ENCODE measurements around the gene SMOC1. TPM values are rescaled to one million over a fixed set of nuclear protein-coding genes. Genes with fewer than 3 reads are reported as not detected.

Gene SMOC1
- total RNA-seq, 1 donor from 2014 or later, result 3.1 TPM

DNA sequence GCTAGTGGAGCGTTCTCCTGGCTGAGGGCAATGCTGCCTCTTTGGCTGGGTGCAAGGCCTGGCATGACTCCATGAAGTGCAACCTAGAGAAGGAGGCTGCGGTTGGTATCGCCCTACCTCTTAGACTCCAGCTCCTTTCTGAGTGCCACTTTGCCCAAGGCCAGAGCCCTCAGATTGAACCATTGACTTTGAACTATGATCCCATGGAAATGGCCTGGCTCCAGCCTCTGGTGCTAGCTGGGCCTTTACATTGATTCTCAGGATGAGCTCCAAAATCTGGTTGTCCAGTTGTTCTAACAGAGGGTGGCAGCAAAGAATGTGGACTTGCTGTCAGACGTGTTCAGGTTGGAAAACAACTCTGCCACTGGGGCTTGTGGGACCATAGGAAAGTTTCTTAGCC is 16.1 kb upstream of the SMOC1 start:
- DNase-seq (ENCODE audit: low spot score), result no peak

DNA sequence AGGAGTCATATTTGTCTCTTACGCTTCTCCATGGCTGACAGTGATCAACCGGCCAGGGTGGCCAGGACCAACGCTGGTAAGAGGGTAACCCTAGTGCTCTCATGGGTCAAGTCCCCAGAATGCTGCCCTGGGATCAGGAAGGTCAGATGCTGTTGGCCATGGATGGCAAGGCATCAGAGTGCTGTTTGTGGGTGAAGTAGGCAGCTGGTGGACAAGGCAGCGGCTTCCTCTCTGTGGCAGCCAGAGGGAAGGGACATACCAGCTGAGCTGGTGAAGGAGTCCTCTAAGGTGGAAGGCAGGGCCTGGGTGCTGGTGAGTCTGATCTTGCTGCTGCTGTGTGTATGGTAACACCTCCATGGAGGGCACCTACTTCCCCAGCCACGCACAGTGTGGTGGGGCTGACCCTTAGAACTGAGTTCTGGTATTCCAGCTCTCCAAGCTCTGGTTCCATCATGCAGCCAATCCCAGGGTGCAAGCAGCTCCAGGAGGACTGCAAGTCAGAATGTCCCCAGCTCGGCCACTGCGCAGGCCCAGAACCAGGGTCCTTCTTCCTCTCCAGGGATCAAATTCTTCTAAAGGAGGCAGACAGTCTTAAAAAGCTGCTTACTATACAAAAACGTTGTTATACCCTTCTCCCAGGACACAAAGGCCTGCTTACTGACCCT is 13.4 kb upstream of the SMOC1 start:
- no peak for DNase-seq (ENCODE audit: low spot score)

DNA sequence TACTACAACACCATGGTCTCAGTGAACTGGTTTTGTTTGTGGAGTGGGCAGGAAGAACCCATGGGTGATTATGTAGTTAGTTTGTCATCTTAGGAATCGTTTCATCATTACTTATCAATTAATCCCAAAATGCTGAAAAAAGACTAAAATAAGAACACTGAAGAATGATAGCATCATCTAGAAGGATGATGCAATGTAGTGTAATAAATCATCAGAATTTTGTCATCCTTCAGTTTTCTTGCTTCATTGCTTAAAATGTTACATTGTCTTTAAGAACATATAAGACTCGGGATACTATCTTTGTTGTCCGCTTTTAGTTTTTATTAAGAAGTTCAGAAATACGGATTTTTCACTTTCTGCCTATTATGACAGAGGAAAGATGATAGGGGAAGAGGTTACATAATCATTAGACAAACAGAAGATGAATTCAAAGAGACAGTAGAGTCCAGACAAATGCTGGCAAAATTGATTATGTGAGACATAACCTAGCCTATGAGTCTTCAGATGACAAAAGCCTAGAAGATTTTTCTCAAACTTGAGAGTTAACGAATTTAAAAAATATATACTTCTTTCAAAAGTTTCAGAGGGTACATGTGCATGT is 10.8 kb upstream of the SMOC1 start:
- no peak for DNase-seq (ENCODE audit: low spot score)

DNA sequence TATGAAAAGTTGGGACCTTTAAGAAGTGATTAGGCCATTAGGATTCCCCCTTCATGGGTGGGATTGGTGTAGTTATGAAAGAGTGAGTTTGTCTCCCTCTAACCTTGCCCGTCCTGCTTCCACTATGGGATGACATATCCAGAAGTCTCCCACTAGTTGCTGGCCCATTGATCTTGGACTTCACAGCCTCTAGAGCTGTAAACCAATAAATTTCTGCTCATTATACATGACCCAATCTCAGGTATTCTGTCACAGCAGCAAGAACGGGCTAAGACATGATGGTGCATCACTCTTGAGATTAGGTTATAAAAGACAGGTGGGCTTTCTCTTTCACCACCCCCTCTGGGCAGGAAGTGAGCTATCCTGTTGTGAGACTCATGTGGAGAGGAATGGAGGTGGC is 8.6 kb upstream of the SMOC1 start:
- DNase-seq (ENCODE audit: low spot score), result no peak

DNA sequence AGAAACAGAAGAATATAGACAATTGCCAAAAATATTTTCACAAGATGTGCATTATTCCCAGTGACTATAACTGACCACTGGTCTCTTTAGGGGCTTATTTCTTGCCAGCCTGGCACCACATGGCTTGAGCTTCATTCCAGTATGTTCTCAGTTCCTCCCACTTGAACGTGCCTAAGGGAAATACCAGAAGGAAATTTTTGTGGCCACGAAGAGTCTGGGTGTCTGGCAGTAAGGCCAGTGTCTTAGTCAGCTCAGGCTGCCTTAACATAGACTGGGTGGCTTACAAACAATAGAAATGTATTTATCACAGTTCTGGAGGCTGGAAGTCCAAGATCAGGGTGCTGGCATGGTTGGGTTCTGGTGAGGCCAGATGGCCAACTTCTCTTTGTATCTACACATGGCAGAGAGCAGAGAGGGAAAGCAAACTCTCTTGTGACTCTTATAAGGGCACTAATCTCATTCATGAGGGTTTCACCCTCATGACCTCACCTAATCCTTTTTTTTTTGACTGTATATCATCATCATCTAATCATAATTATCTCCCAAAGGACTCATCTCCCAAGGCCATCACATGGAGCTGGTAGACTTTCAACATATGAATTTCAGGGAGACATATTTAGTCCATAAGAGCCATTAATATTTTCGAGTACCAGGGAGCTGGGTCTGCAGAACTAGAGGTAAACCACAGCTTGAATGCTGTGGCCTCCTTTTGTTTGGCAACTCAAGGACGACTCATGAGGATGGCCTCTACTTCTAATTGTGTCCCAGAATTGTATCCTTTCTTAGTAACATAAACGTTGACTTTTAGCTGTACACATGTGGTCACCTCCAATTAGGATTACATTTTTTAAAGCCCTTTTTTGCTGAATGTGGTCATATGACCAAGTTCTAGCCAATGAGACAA is 5.1 kb upstream of the SMOC1 start:
- DNase-seq (ENCODE audit: low spot score), result no peak

DNA sequence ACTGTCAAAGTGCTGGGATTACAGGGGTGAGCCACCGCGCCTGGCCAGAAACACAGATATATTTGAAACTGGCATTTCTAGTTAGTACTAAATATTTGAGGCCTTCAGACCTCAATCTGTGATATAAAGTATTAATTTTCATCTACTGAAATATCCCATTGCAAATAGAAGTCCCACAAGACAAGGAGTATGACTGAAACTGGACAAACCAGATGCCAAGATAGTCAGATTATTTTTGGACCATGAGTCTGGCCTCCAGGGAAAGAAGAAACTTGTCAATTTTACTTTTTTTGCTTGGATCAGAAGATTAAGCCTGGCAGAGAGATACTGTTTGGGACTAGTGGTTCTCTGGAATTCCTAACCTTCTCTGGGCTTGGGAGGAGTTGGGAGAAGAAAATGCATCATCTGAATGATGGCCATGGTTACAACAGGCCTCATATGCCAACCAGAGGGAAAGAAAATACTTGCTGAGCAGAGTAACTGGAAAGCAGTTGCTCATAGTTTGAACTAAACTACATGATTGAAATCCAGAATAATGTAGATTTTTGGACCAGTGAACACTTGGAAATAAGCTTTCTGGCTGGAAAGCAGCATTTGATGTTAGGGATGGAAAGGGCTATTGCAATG is 2.9 kb upstream of the SMOC1 start:
- DNase-seq (ENCODE audit: low spot score), result no peak

DNA sequence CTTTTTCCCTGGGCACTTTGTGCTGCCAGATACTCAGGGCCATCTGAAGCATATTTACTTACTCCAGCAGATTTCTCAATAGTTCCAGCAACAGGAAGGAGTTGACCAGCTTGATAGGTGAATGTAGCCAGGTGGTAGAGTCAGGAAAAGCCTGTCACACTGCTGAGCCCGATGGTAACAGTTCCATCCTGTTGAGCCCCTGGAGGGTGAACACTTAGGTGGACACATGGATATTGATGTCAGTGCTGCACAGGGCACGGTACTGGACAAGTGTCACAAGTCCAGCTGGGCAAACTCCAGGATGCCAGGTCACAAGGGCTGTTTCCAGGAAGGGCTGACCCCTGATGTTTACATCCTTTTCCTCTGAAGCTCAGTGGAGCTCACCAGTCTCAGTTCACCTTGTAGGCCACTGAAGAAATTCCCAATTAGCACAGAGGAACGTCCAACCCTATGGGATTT is 2.3 kb upstream of the SMOC1 start:
- DNase-seq (ENCODE audit: low spot score), result no peak

DNA sequence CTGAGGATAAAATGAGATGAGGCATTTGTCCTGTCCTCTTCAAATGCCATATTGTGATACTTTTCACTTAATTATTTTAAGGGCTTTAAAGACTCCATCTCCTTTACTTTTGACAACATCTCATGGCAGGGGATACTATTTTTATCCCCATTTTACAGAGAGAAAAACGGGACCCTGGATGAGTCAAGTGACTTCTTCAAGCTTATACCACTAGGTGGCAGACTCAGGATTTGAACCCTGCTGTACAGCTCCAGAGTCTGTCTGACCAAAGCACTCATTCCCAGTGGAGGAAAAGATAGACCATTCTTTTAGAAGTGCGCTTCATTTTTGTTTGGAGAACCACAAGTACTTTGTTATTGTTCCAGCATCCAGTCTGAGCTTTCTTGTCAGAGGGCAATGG is 1.7 kb upstream of the SMOC1 start:
- no peak for DNase-seq (ENCODE audit: low spot score)

DNA sequence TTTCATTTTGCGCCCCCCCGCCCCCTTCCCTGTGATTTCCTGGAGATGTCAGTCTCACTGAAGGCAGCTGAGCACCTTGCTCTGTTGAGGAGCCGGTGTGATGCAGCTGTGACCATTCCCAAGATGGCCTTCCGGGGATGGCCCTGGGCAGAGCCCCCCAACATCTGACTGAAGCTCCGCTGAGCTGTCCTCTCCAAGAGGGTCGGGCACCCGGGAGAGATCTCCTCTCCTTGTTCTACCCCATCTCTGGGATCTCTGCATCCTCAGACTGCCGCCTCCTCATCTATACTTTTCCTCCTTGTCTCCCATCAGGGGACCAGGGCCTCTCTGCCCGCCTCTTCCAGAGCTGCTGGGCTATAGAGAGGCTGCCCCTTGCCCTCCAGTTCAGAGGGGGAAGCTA is 965 bp upstream of the SMOC1 start:
- no peak for DNase-seq (ENCODE audit: low spot score)

DNA sequence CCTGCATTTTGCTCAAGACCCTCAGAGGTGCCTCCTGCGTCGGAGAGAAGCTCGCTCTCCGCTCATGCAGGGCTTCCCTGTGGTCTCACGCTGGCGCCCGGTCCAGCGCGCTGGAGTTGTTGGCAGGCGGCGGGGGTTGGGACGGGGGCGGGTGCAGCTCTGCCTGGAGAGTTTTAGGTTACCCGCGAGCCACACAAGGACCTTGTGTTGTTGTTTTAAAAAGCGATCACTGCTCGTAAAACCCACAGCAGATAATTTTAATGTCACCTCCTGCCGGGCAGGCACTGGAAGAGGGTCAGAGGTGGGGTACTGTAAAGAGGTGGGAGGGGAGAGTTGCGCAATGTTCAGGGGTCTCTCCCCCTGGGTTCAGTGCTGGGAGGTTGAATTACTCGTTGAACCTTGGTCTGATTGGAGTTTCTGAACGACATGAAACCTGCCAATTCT is 850 bp downstream of the SMOC1 start:
- DNase-seq (ENCODE audit: low spot score), result no peak

DNA sequence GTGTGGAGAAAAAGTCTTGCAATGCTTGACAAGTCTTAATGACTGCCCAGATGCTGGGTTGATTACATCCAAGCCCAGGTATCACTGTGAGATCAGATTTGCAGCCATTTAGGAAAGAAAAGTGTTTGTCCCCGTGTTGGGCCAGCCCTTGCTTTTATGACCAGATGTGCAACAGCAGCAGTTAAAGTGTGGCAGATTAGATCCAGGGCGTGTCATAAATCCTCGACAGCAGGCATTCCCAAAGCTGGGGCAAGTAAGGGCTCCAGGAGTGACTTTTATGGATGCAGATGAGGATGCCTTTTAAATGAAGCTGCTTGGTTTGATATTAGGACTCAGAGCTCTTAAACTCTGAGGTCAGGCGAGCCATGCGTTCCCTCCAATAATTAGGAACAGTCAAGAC is 1.7 kb downstream of the SMOC1 start:
- no peak for DNase-seq (ENCODE audit: low spot score)

DNA sequence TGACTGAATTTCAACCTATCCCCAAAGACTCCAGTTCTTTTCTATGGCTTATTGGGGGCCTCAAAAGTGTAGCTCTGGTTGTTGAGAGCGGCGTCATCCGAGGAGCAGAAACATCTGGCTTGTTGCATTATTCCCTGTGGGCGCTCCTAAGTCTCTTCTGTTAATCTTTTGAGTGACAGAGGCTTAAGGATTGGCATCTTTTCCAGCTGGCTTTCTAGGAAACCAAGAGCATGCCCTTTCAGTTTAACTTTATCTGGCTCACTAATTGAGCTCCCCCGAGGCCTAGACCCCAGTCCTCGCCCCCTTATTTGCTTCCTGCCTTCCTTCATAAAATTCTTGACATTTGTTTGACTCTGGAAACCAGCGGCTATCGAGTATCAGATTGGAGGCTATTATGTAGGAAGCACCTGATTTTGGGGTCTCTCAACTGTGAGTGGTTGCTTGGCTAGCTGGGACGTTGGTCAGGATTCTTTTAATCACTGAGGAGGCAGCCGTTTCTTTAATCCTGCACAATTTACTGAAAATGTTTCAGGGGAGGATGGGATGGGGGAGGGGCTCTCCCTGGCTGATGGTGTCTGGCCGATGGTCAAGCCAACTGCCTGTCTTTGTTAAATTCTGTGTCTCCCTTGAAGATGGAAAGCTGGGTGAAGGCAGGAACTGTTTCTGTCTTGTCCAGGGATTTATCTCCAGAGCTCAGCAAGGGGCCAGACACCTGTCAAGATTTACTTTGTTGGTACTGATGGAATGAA is 3.1 kb downstream of the SMOC1 start:
- DNase-seq (ENCODE audit: low spot score), result no peak

DNA sequence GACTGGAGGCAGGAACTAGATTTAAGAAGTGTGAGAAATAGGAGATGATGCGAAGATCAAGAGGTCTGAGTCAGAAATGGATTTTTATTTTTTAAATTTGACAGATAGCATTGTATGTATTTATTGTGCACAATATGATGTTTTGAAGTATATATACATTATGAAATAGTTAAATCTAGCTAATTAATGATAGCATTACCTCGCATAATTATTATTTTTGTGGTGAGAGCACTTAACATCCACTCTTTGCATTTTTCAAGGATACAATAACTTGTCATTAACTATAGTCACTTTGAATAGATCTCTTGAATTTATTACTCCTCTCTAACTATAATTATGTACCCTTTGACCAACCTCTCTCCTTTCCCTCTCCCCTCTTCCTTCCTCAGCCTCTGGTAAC is 3.7 kb downstream of the SMOC1 start:
- no peak for DNase-seq (ENCODE audit: low spot score)

DNA sequence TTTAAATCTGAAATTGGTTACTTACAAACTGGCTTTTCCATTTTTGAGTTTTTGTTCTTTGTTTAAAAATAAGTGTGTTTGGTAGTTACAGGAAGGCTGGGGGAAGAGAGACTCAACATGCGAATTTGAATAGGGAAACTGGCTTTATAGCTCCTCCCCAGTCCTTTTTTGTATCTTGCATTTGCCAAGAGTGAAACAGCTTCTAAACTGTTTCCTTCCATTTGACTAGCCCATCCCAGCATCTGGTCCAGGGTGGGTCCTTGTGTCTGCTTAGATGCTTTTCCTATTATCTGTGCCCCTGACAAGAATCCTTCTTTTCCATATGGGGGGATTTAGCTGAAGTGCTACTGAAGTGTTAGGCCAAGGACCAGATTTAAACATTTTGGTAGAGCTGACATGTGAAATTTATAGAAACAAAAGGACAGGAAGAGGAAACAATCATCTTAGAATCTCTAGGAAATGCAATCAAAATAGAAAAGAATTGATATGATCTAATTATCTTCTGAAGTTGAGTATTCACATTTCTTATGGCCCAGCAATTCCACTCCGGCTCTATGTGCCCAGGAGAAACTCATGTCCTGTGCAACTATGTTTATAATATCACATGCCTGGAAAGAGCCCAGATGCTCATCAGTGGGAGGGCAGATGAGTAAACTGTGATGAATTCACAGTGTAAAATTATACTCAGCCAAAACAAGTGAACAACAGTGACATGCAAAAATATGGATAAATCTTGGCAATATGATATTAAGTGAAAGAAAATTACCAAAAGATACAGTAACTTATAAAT is 7.4 kb downstream of the SMOC1 start:
- DNase-seq (ENCODE audit: low spot score), result no peak

DNA sequence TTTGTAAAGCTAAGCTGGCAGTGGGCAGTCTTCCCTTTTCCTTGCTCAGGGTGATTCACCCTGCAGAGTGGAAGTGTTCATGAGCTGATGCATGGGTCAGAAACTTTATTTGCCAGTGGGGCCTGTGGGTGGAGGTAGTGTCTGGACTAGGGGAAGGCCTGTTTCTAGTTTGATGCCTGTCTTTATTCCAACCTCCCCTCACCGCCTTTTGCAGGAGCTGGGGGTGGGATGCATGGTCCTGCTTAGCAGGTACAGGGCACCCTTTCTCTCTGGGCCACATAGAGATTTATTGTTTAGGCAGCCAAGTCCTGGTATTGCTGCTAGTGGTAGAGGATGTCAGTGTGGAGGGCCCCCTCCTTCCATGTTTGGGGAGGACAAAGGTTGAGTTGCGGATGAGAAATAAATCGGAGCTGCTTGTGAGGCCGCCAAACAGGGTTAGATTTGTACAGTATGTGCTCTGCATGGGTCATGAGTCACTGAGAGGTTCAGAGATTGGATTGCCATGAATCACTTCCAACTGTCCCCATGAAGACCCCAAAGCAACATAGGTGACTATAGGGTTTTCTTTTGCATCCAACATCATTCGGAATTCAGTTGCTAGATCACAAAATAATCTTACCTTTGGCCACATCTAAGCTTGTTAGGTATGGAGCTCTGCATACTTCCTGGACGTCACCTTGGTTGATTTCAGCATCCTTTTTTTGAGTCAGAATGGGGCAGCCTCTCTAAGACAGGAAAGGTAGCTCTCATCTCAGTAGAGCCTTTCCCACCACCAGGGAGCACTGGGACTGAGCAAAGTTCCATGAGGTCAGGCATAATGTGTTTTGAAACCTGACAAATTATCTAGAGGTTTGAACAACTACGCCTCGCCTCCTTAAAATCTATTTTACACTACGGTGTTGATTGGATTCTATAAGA is 8.8 kb downstream of the SMOC1 start:
- peak; percentile 51 for DNase-seq (ENCODE audit: low spot score)

DNA sequence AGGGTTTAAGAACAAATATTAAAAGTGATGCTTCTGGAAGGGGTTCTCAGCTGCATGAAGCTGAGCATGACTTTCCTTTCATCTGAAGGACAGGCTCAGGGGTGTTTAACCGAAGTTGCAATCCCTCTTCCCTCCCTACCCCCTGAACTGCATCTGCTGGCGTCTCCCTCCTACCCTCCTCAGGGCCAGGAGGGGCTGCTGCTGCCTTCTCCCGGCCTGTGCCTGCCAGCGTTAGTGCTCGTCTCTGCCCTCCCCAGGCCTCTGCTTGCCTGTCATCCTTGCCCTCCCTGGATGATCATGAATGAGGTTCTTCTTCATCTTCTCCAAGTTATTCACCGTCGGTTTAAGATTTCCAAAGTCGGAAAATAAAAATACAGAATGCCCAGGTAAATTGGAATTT is 12.2 kb downstream of the SMOC1 start:
- DNase-seq (ENCODE audit: low spot score), result no peak

DNA sequence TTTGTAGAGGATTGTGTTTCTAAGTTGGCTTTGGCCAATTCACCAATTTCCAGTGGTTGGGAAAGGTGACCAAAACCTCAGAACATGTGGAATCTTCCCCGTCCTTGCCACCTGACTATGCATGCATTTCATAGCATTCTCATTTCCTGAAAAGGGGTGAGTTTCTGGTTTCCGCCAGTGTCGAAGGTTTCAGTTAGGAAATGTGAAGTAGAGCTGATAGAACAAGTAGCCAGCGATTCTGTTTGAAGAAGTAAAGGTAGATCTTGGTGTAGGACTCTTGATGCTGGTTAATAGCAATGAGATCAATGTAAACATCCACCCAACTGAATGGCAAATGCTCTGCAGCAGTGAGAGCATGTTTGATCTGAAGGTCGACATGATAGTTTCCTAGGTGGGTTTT is 15.9 kb downstream of the SMOC1 start:
- DNase-seq (ENCODE audit: low spot score), result no peak

DNA sequence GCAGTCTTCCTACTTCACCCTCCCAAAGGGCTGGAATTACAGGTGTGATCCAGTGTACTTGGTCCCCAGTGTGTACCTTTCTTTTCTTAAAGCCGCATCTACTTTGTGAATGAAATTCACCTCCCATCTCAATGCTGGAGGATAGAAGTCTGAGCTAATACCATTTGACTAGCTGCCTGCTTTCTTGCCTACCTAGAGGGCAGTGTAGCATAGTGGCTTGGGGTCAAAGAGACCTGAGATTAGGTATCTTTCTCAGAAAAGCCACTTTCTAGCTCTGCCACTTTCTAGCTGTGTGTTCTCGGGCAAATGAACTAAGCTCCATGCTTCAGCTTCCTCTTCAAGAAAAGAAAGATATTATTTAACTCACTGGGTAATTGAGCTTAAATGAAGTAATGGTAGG is 16.9 kb downstream of the SMOC1 start:
- no peak for DNase-seq (ENCODE audit: low spot score)

DNA sequence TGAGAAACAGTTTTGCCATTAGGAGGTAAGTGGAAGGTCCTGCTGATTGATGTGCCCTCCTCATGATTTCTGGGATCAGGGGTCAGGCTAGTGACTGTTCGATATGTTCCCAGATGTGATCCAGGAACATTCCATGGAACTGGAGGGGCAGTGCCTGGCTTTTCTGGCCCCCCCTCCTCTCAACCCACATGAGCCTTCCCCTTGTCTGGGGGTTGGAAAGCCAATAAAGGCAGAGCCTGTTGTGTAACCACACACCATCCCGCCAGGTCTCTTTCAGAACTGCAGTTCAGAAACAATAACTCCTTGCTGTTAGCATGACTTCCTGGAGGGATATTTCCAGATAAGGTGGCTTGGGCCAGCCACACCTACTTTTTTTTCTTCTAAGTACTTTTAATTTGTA is 17.8 kb downstream of the SMOC1 start:
- DNase-seq (ENCODE audit: low spot score), result no peak

DNA sequence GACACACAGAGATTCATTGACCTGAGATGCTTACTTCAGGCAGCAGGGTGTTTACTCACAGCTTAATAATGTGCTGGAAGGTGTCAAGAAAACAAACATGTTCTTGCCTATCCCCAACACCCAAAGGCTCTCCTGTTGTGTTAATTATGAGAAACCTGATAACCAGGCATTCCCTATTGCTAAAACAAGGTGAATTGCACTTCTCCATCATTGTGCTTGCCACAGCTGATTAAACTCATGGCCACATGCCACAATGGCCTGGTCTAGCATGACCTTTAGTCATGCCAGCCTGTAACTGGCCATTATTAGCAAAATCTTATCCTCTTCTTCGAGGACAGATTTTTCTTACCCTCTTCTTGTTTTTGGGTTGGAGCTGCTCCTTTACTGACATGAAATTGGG is 21.4 kb downstream of the SMOC1 start:
- DNase-seq (ENCODE audit: low spot score), result no peak

All from mucosa of gallbladder (tissue), 1 donor.